Activated CD4-positive, alpha-beta T cell treated with anti-CD3 and anti-CD28 coated beads, Interleukin-2, amount 10 ng/mL, durations not matched to agents 7 days and 5 days (primary cell): Measurements from ENCODE around the gene GPR35. TPM values are rescaled to one million over a fixed set of nuclear protein-coding genes. Genes with fewer than 3 reads are reported as not detected.

ENCODE experiments used
- CTCF ChIA-PET: fragments of 350-600 bp; sonication (Branson Sonifier 250); formaldehyde crosslinking; loops from one replicate; lab custom pipeline; 2021; ENCODE audit warnings: antibody characterized with exemption; lab: Charles Lee
- POLR2A ChIA-PET: fragments of 350-600 bp; sonication (Branson Sonifier 250); formaldehyde crosslinking; loops from one replicate; lab custom pipeline; 2021; ENCODE audit warnings: antibody characterized with exemption; lab: Charles Lee
- DNase-seq: peaks from one replicate; pipeline ENCODE4 v3.0.0-alpha.2; 2020
- H3K27ac Mint-ChIP-seq: one replicate; pipeline ENCODE4 v1.8.0; 2021; ENCODE audit warnings: mild to moderate bottlenecking, moderate library complexity, mixed read lengths
- H3K27me3 Mint-ChIP-seq: one replicate; pipeline ENCODE4 v1.8.0; 2021; ENCODE audit warnings: mixed read lengths
- H3K36me3 Mint-ChIP-seq: one replicate; pipeline ENCODE4 v1.8.0; 2021; ENCODE audit warnings: low read depth, mixed read lengths
- H3K4me1 Mint-ChIP-seq: one replicate; pipeline ENCODE4 v1.8.0; 2021; ENCODE audit warnings: mixed read lengths
- H3K4me3 Mint-ChIP-seq: one replicate; pipeline ENCODE4 v1.8.0; 2021; ENCODE audit warnings: mild to moderate bottlenecking, moderate library complexity, mixed read lengths
- H3K9me3 Mint-ChIP-seq: one replicate; pipeline ENCODE4 v1.8.0; 2021; ENCODE audit warnings: mixed read lengths
- total RNA-seq, 2 experiments: library from RNA; stranded (reverse); gene quantifications; one replicate each; pipeline ENCODE4 v1.2.3, GENCODE V29; 2021

The GPR35 gene
- total RNA-seq, 2 experiments from 2014 or later: 4.1 to 5.1 TPM

- CTCF ChIA-PET: interaction anchor here (5.2 kb wide), 1 partner anchor 56 kb away, joined by 29 read pairs; no protein-coding TSS in a partner anchor
- peak overlapping the region; percentile 96 for H3K27ac Mint-ChIP-seq
- peaks cover 6% of the 10 kb centered on the region for H3K9me3 Mint-ChIP-seq
- H3K36me3 Mint-ChIP-seq: peaks cover 18% of the 10 kb centered on the region
- POLR2A ChIA-PET: no interaction called here
- H3K4me3 Mint-ChIP-seq: no peak overlapping the region
- peaks cover 72% of the 10 kb centered on the region for H3K4me1 Mint-ChIP-seq
- H3K27me3 Mint-ChIP-seq: no peaks in the 10 kb centered on the region
- DNase-seq: peak; percentile 53
Measured at GRCh38 chr2:240622531-240623235, 2.6 kb upstream of the GPR35 start.

- no peak for DNase-seq
- CTCF ChIA-PET: interaction anchor here (5.2 kb wide), 1 partner anchor 57 kb away, joined by 29 read pairs; no protein-coding TSS in a partner anchor
- POLR2A ChIA-PET: no interaction called here
- peaks cover 71% of the 10 kb centered on the region for H3K4me1 Mint-ChIP-seq
- H3K36me3 Mint-ChIP-seq: peaks cover 13% of the 10 kb centered on the region
- no peaks in the 10 kb centered on the region for H3K27me3 Mint-ChIP-seq
- H3K9me3 Mint-ChIP-seq: peaks cover 2% of the 10 kb centered on the region
- H3K4me3 Mint-ChIP-seq: no peak overlapping the region
- peak overlapping the region; percentile 83 for H3K27ac Mint-ChIP-seq
Measured at GRCh38 chr2:240623531-240624010, 1.7 kb upstream of the GPR35 start.

- peaks cover 65% of the 10 kb centered on the region for H3K4me1 Mint-ChIP-seq
- no peaks in the 10 kb centered on the region for H3K27me3 Mint-ChIP-seq
Measured at GRCh38 chr2:240624011-240624949, 1.0 kb upstream of the GPR35 start.

GRCh38 chr2:240626531-240627300, 1.4 kb downstream of the GPR35 start:
- H3K4me1 Mint-ChIP-seq: peaks cover 47% of the 10 kb centered on the region
- POLR2A ChIA-PET: no interaction called here

More at GRCh38 chr2:240624011-240624949, 1.0 kb upstream of the GPR35 start:
- POLR2A ChIA-PET: interaction anchor here (0.8 kb wide), 1 partner anchor 37 kb away, joined by 3 read pairs; the partner anchor contains the start of gene CAPN10
- no peak for DNase-seq
- H3K4me3 Mint-ChIP-seq: no peak overlapping the region
- peaks cover 7% of the 10 kb centered on the region for H3K36me3 Mint-ChIP-seq
- CTCF ChIA-PET: interaction anchor here (1.5 to 1.9 kb wide), 2 partner anchors 31 to 58 kb away, joined by 4 to 7 read pairs; no protein-coding TSS in a partner anchor
- peak overlapping the region; percentile 87 for H3K27ac Mint-ChIP-seq
- H3K9me3 Mint-ChIP-seq: no peaks in the 10 kb centered on the region

GRCh38 chr2:240627736-240628506, 2.6 kb downstream of the GPR35 start:
- H3K27ac Mint-ChIP-seq: no peak overlapping the region
- no peak for DNase-seq
- no peak overlapping the region for H3K4me3 Mint-ChIP-seq
- peaks cover under 1% of the 10 kb centered on the region for H3K9me3 Mint-ChIP-seq
- CTCF ChIA-PET: no interaction called here
- peaks cover 37% of the 10 kb centered on the region for H3K4me1 Mint-ChIP-seq
- H3K27me3 Mint-ChIP-seq: no peaks in the 10 kb centered on the region
- H3K36me3 Mint-ChIP-seq: peaks cover under 1% of the 10 kb centered on the region
- POLR2A ChIA-PET: no interaction called here

More at GRCh38 chr2:240626531-240627300, 1.4 kb downstream of the GPR35 start:
- peak; percentile 27 for DNase-seq
- Mint-ChIP-seq H3K27ac (peak overlapping the region; percentile 85), H3K9me3 (no peaks in the 10 kb centered on the region), H3K36me3 (no peaks in the 10 kb centered on the region), H3K27me3 (no peaks in the 10 kb centered on the region), H3K4me3 (no peak overlapping the region)
- CTCF ChIA-PET: interaction anchor here (0.9 to 1.9 kb wide), 2 partner anchors 29 to 31 kb away, joined by 4 read pairs; no protein-coding TSS in a partner anchor

GRCh38 chr2:240628507-240628807, 3.2 kb downstream of the GPR35 start:
- ChIA-PET CTCF (interaction anchor here (1.4 kb wide), 1 partner anchor 63 kb away, joined by 5 read pairs; no protein-coding TSS in a partner anchor), POLR2A (no interaction called here)
- Mint-ChIP-seq H3K27ac (no peak overlapping the region), H3K4me3 (no peak overlapping the region), H3K27me3 (no peaks in the 10 kb centered on the region), H3K36me3 (peaks cover 5% of the 10 kb centered on the region), H3K4me1 (peaks cover 31% of the 10 kb centered on the region), H3K9me3 (peaks cover 6% of the 10 kb centered on the region)
- no peak for DNase-seq

GRCh38 chr2:240628808-240629618, 3.7 kb downstream of the GPR35 start:
- Mint-ChIP-seq H3K27ac (no peak overlapping the region), H3K27me3 (no peaks in the 10 kb centered on the region), H3K4me1 (peaks cover 27% of the 10 kb centered on the region), H3K9me3 (peaks cover 9% of the 10 kb centered on the region), H3K36me3 (peaks cover 7% of the 10 kb centered on the region), H3K4me3 (no peak overlapping the region)
- ChIA-PET CTCF (interaction anchor here (1.4 kb wide), 1 partner anchor 63 kb away, joined by 5 read pairs; no protein-coding TSS in a partner anchor), POLR2A (no interaction called here)
- no peak for DNase-seq

- Mint-ChIP-seq H3K9me3 (peaks cover 15% of the 10 kb centered on the region), H3K36me3 (peaks cover 7% of the 10 kb centered on the region), H3K27me3 (no peaks in the 10 kb centered on the region), H3K4me3 (no peak overlapping the region), H3K4me1 (peaks cover 24% of the 10 kb centered on the region), H3K27ac (no peak overlapping the region)
- no peak for DNase-seq
- POLR2A ChIA-PET: no interaction called here
- CTCF ChIA-PET: interaction anchor here (1.4 kb wide), 1 partner anchor 64 kb away, joined by 5 read pairs; no protein-coding TSS in a partner anchor
Measured at GRCh38 chr2:240629619-240629967, 4.3 kb downstream of the GPR35 start.

- DNase-seq: no peak
- H3K27ac Mint-ChIP-seq: no peak overlapping the region
- peaks cover 20% of the 10 kb centered on the region for H3K9me3 Mint-ChIP-seq
- H3K27me3 Mint-ChIP-seq: no peaks in the 10 kb centered on the region
- peaks cover 18% of the 10 kb centered on the region for H3K4me1 Mint-ChIP-seq
- POLR2A ChIA-PET: no interaction called here
- H3K4me3 Mint-ChIP-seq: no peak overlapping the region
- CTCF ChIA-PET: no interaction called here
- H3K36me3 Mint-ChIP-seq: peaks cover 7% of the 10 kb centered on the region
Measured at GRCh38 chr2:240629968-240630770, 4.9 kb downstream of the GPR35 start.

- DNase-seq: no peak
- no peak overlapping the region for H3K27ac Mint-ChIP-seq
- no peaks in the 10 kb centered on the region for H3K27me3 Mint-ChIP-seq
- ChIA-PET POLR2A (no interaction called here), CTCF (no interaction called here)
- peaks cover 7% of the 10 kb centered on the region for H3K36me3 Mint-ChIP-seq
- peaks cover 12% of the 10 kb centered on the region for H3K4me1 Mint-ChIP-seq
- no peak overlapping the region for H3K4me3 Mint-ChIP-seq
- H3K9me3 Mint-ChIP-seq: peaks cover 20% of the 10 kb centered on the region
Measured at GRCh38 chr2:240630771-240631547, 5.7 kb downstream of the GPR35 start.
